Fibroblast of pulmonary artery (primary cell): ENCODE data around the gene SLC44A3.

Source experiments
- DNase-seq: peaks from one replicate; pipeline ENCODE4 v3.0.0-alpha.2; 2010; ENCODE audit warnings: low read depth
- H3K4me3 ChIP-seq: replicated peaks from 2 replicates; pipeline ENCODE4 v1.5.1; 2011; ENCODE audit warnings: low read depth, mild to moderate bottlenecking, control low read depth, low read length, moderate library complexity
- TF ChIP-seq, protein P1 (sequence below): IDR thresholded peaks from 2 replicates; pipeline ENCODE4 v1.5.1; 2011; ENCODE audit warnings: mild to moderate bottlenecking, control low read depth, low read length, inconsistent platforms; ENCODE audit errors: missing control alignments

Gene SLC44A3

DNA sequence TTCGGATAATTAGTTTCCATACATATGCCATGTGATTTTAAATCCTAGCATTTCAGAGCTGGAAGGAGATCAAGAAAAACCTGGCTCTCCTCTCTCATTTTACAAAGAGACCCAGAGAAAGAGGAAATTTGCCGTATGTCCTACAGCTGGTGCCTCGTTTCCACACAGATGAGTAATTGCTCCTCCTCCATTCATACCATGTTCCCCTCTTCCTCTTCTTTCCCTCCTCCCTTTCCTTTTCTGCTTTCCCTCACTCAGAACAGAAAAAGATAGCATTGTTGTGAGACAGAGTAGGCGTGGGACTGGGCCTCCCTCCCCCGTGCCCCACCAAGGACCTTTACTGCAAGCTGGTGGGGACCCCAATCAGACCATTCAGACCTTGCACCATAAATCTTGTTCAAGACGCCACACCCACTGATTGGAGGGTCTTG, 13.7 kb upstream of the SLC44A3 start:
- TF ChIP-seq, protein P1, sequence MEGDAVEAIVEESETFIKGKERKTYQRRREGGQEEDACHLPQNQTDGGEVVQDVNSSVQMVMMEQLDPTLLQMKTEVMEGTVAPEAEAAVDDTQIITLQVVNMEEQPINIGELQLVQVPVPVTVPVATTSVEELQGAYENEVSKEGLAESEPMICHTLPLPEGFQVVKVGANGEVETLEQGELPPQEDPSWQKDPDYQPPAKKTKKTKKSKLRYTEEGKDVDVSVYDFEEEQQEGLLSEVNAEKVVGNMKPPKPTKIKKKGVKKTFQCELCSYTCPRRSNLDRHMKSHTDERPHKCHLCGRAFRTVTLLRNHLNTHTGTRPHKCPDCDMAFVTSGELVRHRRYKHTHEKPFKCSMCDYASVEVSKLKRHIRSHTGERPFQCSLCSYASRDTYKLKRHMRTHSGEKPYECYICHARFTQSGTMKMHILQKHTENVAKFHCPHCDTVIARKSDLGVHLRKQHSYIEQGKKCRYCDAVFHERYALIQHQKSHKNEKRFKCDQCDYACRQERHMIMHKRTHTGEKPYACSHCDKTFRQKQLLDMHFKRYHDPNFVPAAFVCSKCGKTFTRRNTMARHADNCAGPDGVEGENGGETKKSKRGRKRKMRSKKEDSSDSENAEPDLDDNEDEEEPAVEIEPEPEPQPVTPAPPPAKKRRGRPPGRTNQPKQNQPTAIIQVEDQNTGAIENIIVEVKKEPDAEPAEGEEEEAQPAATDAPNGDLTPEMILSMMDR, result no peak
- peak overlapping the region; percentile 27 for H3K4me3 ChIP-seq
- peak; percentile 92 for DNase-seq

DNA sequence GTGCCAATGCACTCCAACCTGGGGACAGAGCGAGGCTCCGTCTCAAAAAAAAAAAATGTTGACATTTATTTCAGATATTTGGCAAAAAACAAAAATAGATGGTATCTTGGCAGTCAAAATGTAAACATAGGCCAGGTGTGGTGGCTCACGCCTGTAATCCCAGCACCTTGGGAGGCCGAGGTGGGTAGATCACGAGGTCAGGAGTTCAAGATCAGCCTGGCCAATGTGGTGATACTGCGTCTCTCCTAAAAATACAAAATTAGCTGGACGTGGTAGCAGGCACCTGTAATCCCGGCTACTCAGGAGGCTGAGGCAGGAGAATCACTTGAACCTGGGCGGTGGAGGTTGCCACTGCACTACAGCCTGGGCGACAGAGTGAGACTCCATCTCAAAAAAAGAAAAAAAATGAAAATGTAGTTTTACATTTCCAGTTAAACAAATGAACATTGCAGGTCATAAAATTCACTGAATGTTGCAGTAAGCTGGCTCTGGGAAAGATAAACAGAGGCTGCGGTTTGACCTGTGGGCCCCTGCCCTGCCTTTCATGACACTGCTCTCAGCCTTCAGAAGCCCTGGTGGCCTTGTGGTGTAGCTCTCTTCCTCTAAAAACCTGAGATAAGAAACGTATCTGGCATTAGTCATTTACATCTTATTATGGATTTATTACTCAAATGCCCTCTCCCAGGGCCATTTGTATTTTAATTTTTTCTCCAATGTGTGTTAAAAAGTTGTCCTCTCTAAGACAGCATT, 12.2 kb upstream of the SLC44A3 start:
- TF ChIP-seq, protein P1, result no peak

DNA sequence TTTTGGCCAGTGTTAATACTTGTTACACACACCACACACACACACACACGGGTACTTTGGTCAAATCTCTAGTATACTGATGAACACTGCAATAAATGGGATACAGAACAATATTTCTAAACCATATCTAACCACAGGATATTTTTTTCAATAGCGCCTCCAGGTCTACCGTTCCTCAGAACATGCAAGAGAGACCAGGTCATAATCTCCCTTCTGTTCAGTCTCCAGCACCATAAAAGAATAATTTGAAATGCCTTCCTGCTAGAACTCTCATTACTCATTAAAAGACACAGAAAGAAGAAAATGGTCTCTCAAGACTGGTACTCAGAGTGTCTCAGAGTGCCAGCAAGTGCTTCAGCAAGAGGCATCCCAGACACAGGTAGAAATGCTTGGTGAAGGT, 11.5 kb upstream of the SLC44A3 start:
- H3K4me3 ChIP-seq, result no peak overlapping the region
- DNase-seq, result no peak
- TF ChIP-seq, protein P1, result no peak

More for the DNA sequence above, 12.2 kb upstream of the SLC44A3 start:
- H3K4me3 ChIP-seq, result no peak overlapping the region
- DNase-seq, result no peak

DNA sequence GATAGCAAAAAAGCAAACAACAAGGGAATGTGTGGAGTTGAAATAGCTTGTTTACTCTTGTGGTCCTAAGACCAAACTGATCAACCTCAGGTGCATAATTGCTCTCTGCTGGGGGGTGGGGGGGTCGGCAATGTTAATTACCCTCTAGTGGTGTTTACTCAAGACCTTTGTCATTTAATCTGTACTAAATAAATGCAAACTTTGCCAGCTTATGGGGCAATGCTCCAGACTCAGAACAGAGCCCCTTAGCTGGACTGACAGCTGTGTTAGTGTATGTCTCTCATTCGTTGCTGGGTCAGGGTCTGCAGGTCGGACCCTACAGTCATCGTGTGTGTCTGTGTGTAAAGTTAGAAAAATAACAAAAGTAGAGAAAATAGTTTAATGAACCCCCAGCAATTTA, 7.2 kb upstream of the SLC44A3 start:
- no peak overlapping the region for H3K4me3 ChIP-seq
- TF ChIP-seq, protein P1, result no peak
- no peak for DNase-seq

DNA sequence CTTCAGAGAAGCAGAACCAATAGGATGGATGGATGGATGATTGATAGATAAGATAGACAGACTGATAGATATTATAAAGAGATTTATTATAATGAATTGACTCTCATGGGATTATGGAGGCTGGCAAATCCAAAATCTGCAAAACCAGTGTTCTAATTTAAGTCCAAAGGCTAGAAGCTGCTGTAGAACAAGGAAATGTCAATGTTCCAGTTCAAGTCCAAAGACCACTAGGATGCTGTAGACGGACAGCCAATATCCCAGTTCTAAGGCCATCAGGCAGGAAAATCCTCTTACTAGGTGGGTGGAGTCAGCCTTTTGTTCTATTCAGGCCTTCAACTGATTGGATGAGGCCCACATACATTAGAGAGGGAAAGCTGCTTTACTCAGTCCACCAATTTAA, 4.1 kb upstream of the SLC44A3 start:
- H3K4me3 ChIP-seq, result no peak overlapping the region
- no peak for DNase-seq
- TF ChIP-seq, protein P1, result no peak

DNA sequence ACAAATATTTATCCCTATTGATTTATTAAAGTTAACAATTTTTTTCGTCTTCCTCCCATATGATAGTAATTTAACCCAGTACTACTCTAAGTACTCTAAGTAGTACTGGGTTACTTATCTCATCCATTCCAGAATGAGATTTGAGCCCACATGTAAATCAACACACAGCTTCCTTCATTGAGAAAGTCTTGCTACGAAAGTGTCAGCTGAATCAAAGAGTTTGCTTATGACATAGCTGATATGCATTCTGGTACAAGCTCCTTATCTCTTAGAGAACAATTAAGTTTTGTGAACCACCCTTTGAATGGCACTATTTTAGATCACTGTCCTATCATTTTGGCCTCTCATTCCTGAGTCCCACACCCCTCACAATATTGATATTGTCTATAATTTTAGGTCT, 2.4 kb upstream of the SLC44A3 start:
- TF ChIP-seq, protein P1, result no peak
- no peak overlapping the region for H3K4me3 ChIP-seq
- DNase-seq, result no peak
